Measurements from ENCODE around the gene PHOX2A.

- TF ChIP-seq CTCF (conservative IDR thresholded peaks at IDR 0.05; ENCODE audit: low read depth, low read length), result no peak
- TF ChIP-seq EZH2 (IDR thresholded peaks at IDR 0.05; ENCODE audit: borderline replicate concordance, low read depth, low read length, poor library complexity, severe bottlenecking), result no peak
These were observed 15.1 kb downstream of the PHOX2A start for GRCh38 chr11:72228844-72229231.

Measured in A673 (cell line).